Endometrial microvascular endothelial cells (primary cell): ENCODE measurements around the gene INPP5K. TPM values are rescaled to one million over a fixed set of nuclear protein-coding genes. Genes with fewer than 3 reads are reported as not detected.

Source experiments
- in situ Hi-C: cut with HindIII; loops from 2 replicates; pipeline ENCODE4 v1.10.0; 2017; ENCODE audit warnings: low sequenced_read_pairs, low pct_unique_long_range_greater_than_20kb; ENCODE audit errors: inconsistent ontology term
- total RNA-seq: library from RNA; depleted of rRNA; stranded (reverse); fragments of >200 nt; gene quantifications from one replicate; pipeline ENCODE4 v1.2.3, GENCODE V29; 2015; ENCODE audit errors: inconsistent ontology term

INPP5K gene
- total RNA-seq, 1 donor from 2014 or later = 71.6 TPM

- in situ Hi-C loops = no loop called here
These were observed 24.8 kb downstream of the INPP5K start for GRCh38 chr17:1491443-1492248.

DNA sequence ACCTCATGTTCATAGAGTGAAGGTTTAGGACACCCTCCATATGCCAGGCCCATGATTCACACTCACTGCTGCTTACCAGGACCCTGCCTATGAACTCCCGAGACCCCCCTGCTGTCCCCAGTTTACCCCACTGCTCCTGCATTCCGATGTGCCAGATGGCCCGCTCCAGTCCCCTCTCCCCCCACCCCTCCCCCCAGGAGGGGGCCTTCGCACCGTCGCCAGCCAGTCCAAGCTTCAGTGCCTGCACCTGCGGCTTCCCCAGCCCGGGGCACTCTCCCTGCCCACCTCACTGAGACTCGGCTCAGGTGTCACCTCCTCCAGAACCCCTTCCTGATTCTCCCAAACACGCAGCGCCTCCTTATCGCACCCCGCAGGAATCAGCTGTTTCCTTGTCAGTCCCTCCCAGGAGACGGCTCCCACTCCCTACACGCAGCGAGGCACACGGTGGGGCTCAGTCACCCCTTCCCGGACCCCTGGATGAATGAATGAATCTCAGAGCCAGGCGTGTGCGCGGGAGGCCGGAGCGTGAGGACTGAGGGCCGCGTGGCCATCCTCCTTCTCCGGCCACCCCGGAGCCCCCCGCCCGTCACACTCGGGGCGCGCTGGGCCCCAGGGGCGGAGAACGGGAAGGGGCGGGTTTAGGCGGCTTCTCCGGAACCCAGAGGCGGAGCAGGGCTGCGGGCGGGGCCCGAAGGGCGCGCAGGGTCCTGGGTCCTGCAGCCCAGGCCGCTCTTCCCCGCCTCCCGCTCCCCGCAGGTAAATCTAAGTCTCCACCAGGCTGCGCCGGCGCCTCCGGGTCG lies 25.6 kb downstream of the INPP5K start:
- in situ Hi-C loops = no loop called here

DNA sequence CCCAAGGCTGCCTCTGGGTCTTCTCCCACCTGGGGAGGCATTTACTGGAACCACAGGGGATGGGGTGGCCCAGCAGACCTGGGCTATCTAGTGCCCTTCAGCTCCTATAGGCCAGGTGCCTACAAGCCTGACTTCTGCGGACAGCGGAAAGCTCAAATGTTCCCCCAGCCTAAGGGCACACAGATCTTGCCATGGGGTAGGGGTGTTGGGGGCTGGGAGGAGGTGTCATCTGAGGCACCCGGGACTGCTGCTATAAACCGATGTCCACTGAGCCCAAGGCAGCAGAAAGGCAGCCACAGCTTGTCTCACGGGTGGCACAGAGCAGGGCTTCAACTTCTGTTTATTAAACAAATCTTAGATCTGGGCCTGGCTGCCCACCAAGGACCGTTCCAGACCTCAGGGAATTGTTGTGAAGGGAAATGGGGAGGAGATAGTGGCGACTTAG lies 27.6 kb downstream of the INPP5K start:
- in situ Hi-C loops = no loop called here

- in situ Hi-C loops = no loop called here
These were observed 28.2 kb downstream of the INPP5K start for GRCh38 chr17:1487939-1488825.

DNA sequence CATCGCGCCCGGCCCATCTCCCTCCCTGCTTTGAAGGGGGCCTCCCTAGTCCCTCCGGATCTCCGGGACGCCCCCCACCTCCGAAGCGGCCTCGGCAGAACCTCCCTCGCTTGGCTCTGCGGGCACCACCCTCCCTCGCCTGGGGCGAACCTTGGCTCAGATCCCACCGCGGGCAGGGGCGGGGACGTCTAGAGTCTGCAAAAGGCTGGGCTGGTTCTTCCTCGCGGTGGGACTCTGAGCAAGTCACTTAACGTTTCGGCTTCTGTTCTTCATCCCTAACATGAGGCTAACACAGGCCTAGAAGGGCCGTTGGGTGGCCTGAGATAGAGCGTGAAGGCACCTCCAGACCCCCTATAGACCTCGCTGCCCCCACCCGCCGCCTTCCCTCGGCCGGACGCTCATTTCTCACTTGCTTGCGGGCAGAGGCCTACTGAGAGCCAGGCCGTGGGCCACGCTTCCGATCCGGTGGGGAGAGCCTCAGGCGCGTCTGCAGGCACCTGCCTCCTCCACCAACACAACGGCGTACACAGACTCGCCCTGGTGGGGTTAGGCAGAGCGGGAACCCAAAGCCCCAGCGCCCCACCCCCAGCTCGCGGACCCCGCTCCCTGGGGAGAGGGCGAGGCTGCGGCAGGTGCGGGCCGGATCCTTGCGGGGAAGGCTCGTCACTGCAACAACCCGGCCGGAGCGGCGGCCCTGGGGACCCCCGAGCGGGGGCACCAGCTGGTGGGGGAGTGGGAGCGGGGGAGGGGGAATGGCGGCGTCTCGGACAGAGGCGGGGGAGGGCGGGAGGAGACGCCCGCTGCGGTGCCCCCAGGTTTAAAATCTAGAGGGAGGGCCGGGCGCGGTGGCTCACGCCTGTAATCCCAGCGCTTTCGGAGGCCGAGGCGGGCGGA lies 29.4 kb downstream of the INPP5K start:
- in situ Hi-C loops = no loop called here

DNA sequence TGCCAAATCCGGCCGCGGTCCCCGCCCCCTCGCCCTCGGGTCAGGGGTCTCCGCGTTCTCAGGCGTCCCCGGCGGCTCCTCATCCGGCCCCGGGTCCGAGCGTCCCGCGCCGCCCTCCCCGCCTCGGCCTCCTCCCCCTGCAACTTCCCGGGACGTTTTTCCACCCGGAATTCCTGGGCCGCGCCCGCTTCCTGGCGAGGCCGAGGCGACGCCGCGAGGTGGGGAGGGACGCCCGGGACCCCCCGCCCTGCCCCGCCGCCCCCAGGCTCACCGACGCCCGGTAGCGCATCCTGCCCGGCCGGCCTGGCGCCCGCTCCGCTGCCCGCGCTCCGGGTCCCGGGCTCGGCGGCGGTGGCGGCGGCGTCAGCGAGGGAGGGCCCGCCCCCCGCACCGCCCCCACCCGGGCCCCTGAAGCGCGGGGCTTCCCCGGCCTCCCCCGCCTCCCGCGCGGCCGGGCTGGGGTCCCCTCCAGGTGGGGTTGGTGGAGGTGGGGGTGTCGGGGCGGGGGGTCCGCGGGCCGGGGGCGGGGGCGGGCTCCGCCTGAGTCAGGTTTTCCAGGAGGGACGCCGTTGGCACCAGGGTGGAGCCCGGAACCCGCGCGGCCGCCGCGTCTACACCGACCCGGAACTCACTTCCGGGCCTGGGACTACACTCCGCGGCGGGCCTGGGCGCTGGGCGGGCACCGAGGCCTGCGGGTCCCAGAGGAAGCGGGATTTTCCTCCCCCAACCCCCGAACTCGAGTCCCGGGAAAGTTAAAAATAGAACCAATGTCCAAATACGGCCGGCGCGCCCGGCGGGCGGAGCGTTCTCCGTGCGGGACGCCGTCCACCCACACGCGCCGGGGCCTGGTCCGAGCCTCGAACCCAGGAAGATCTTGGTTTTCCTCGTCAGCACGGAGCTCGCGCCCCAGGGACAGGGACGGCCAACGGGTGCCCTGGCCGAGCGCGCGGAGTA lies 30.7 kb downstream of the INPP5K start:
- in situ Hi-C loops = no loop called here

GRCh38 chr17:1484676-1485422 lies 31.6 kb downstream of the INPP5K start:
- in situ Hi-C loops = no loop called here

DNA sequence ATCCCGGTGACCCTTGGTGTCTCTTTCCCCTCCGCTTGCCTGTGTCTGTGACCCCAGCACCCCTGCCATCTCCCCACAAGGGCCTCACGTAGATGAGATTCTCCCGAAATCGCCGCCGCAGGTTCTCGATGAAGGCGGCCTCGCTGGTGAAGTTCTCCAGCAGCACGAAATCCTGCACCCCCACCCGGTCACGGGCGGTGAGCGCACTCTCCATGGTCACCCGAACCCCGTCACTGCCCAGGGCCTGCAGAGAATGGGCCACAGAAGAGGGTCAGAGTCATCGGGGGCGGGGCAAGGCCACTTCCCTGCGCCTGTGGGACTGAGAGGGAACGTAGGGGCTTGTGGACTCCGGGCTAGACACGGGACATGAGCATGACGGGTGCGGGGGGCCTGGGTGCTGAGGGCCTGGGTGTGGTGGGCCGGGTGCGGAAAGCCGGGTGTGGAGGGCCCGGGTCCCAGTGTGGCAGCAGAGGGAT lies 32.3 kb downstream of the INPP5K start:
- in situ Hi-C loops = no loop called here

- in situ Hi-C loops = no loop called here
These were observed 33.7 kb downstream of the INPP5K start for GRCh38 chr17:1482680-1483079.

GRCh38 chr17:1481736-1482135 lies 34.7 kb downstream of the INPP5K start:
- in situ Hi-C loops = no loop called here

DNA sequence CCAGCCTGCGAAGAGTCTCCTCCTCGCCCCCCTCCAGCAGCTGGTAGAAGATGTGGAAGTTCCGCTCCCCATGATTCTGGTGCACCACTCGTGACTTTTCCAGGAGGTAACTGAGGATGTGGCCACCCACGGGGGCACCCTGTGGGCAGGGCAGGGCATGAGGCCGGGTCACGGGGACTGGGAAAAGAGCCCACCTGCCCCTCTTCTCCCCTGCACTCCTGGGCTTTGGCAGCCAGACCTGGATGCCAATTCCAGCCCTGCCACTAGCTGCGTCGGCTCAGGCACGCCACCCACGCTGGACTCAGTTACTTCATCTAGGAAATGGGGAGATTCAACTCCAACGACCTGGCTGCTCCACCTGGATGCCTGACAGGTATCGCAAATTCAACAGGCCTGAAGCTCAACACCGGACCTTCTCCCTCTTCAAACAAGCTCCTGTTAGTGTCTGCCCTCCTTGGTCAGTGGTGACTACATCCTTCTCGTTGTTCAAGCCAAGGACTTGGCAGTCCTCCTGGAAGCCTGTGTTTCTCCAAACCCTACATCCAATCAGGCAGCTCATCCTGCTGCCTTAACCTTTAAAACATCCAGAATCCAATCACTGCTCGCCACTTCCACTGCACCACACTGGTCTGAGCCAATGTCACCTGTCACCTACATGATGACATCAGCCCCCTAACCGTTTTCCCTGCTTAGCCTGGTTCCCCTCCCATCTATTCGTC lies 35.5 kb downstream of the INPP5K start:
- in situ Hi-C loops = no loop called here

GRCh38 chr17:1478418-1478817 lies 38.0 kb downstream of the INPP5K start:
- in situ Hi-C loops = no loop called here

DNA sequence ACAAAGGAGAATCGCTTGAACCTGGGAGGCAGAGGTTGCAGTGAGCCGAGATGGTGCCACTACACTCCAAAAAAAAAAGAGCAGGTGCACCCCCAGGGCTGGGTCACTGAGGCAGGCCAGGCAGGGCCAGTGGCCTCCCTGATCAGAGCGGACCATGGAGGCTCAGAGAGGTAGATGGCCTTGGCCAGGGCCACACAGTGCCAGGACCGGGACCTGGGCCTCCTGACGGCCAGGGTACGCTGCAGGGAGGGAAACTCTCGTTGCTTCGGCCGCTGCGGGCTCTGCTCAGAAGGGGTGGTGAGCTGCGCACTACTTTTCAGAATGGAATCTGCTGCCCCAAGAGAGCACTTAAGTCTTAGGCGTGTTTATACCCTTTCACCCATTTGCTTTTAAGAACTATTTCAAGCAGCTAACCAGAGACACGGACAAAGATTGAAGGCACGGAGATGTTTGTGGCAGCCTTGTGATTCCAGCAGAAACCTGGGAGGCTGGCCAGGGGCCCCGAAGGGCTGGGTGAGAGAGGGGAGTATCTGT lies 41.0 kb downstream of the INPP5K start:
- in situ Hi-C loops = no loop called here

- in situ Hi-C loops = no loop called here
These were observed 41.8 kb downstream of the INPP5K start for GRCh38 chr17:1474402-1475189.

- in situ Hi-C loops = no loop called here
These were observed 42.6 kb downstream of the INPP5K start for GRCh38 chr17:1473841-1474240.
